Measurements from ENCODE around the gene TRPM6.
"Not testable (repeated sequence)": the region's sequence is repeated elsewhere in the genome, so short reads cannot be mapped to it uniquely, and the experiment has no call there.

Gene TRPM6

GRCh38 chr9:74887041-74887980 lies at the start of gene TRPM6:
Gene TRPM6 (minus strand): TSS chr9:74887921. CDS start chr9:74887856, 65 bp downstream.
- DNase-seq (ENCODE audit: low read depth in 2 of 2) = peak; percentile 14 to 36

- DNase-seq (ENCODE audit: low read depth in 2 of 2) = no peak
Observed at GRCh38 chr9:74935008-74935407, 47.3 kb upstream of the TRPM6 start.

GRCh38 chr9:74921737-74922136 lies 34.0 kb upstream of the TRPM6 start:
- no peak for DNase-seq (ENCODE audit: low read depth in 2 of 2)

GRCh38 chr9:74920944-74921626 lies 33.4 kb upstream of the TRPM6 start:
- no peak for DNase-seq (ENCODE audit: low read depth in 2 of 2)

- no peak for DNase-seq (ENCODE audit: low read depth in 2 of 2)
Observed at GRCh38 chr9:74910036-74910435, 22.3 kb upstream of the TRPM6 start.

- no peak for DNase-seq (ENCODE audit: low read depth in 2 of 2)
Observed at GRCh38 chr9:74908665-74909064, 20.9 kb upstream of the TRPM6 start.

GRCh38 chr9:74907085-74907484 lies 19.4 kb upstream of the TRPM6 start:
- DNase-seq (ENCODE audit: low read depth in 2 of 2) = no peak

GRCh38 chr9:74901001-74901400 lies 13.3 kb upstream of the TRPM6 start:
- DNase-seq (ENCODE audit: low read depth in 2 of 2) = no peak

- DNase-seq (ENCODE audit: low read depth in 2 of 2) = not testable (repeated sequence)
Observed at GRCh38 chr9:74888449-74888848, 728 bp upstream of the TRPM6 start.

GRCh38 chr9:74887981-74888370 lies 255 bp upstream of the TRPM6 start:
- DNase-seq (ENCODE audit: low read depth in 2 of 2) = no peak

GRCh38 chr9:74876382-74876949 lies 11.3 kb downstream of the TRPM6 start:
- DNase-seq (ENCODE audit: low read depth in 2 of 2) = no peak

- no peak for DNase-seq (ENCODE audit: low read depth in 2 of 2)
Observed at GRCh38 chr9:74875656-74876055, 12.1 kb downstream of the TRPM6 start.

GRCh38 chr9:74874220-74874619 lies 13.5 kb downstream of the TRPM6 start:
- no peak for DNase-seq (ENCODE audit: low read depth in 2 of 2)

- DNase-seq (ENCODE audit: low read depth in 2 of 2) = no peak
Observed at GRCh38 chr9:74872619-74873233, 15.0 kb downstream of the TRPM6 start.

GRCh38 chr9:74867483-74867882 lies 20.2 kb downstream of the TRPM6 start:
- no peak for DNase-seq (ENCODE audit: low read depth in 2 of 2)

GRCh38 chr9:74865177-74865576 lies 22.5 kb downstream of the TRPM6 start:
- no peak for DNase-seq (ENCODE audit: low read depth in 2 of 2)

- DNase-seq (ENCODE audit: low read depth in 2 of 2) = no peak
Observed at GRCh38 chr9:74861773-74862474, 25.8 kb downstream of the TRPM6 start.

GRCh38 chr9:74861071-74861470 lies 26.6 kb downstream of the TRPM6 start:
- DNase-seq (ENCODE audit: low read depth in 2 of 2) = no peak

- not testable (repeated sequence) for DNase-seq (ENCODE audit: low read depth in 2 of 2)
Observed at GRCh38 chr9:74860247-74860646, 27.5 kb downstream of the TRPM6 start.

- DNase-seq (ENCODE audit: low read depth in 2 of 2) = no peak
Observed at GRCh38 chr9:74859786-74860185, 27.9 kb downstream of the TRPM6 start.

- no peak for DNase-seq (ENCODE audit: low read depth in 2 of 2)
Observed at GRCh38 chr9:74858751-74859414, 28.8 kb downstream of the TRPM6 start.

All from stimulated activated CD8-positive, alpha-beta memory T cell treated with anti-CD3 and anti-CD28 coated beads, Interleukin-2, amount 100 ng/mL, for 48 hours (primary cell).